ENCODE results near the gene DMRTC2. TPM values are rescaled to one million over a fixed set of nuclear protein-coding genes. Genes with fewer than 3 reads are reported as not detected.

The DMRTC2 gene
- total and polyA plus RNA-seq, 2 of the 13 experiments (the other 11 are each of a cell fraction or from before 2014, with no cell fraction given) = not detected

DNA sequence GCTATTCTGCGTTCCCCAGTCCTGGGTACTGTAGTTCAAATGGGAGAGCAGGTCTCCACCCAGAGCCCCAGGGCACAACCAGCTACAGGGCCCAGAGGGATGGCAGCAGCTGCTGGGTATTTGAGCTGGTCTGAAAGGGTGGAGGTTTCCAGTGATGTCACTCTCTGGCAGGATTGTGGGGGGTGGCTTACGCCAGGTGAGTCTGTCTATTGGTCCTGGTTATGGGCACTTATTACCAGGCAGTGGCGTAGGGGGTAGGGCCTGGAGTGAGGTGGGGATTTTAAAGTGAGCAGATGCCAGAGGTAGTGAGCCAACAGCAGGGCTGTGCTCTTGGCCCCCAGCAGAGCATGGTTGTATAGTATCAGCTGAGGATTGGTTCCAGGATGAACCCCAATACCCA lies 21.4 kb downstream of the DMRTC2 start:
- in situ Hi-C loops (cut with HindIII; ENCODE audit: extremely low pct_ligation_motif_present, low pct_unique_long_range_greater_than_20kb) = no loop called here
- Histone ChIP-seq H3K27ac (ENCODE audit: extremely low read length, insufficient read depth, low read length) (no peak overlapping the region), H3K9ac (ENCODE audit: insufficient read depth, low read depth, low read length) (no peak overlapping the region), H3K4me2 (ENCODE audit: low read depth, low read length) (no peak overlapping the region), H3K27me3 (ENCODE audit: control insufficient read depth in 1 of 2, insufficient read depth in 2 of 2, low read length in 2 of 2) (no peaks in the 10 kb centered on the region), H3K9me3 (ENCODE audit: low read length) (no peaks in the 10 kb centered on the region), H3K79me2 (ENCODE audit: insufficient read depth, low read length) (peaks cover 57% of the 10 kb centered on the region), H3K4me3 (replicated peaks in 1 of 3; ENCODE audit: insufficient read depth in 1 of 3, low read depth in 2 of 3, low read length in 3 of 3) (no peak overlapping the region; a peak in 1 of 6 replicates), H4K20me1 (ENCODE audit: insufficient read depth, low read length) (peaks cover 92% of the 10 kb centered on the region), H3K36me3 (replicated peaks in 1 of 2; ENCODE audit: control insufficient read depth in 1 of 2, insufficient read depth in 2 of 2, low read length in 2 of 2) (peaks cover 39 to 88% of the 10 kb centered on the region in 2 experiments), H2AFZ (ENCODE audit: low read length) (no peak overlapping the region), H3K4me1 (ENCODE audit: insufficient read depth, low read length) (peaks cover 87% of the 10 kb centered on the region)
- ChIA-PET CTCF (ENCODE audit: low intra/inter-chr PET ratio, low total read pairs) (no interaction called here), POLR2A (interaction anchor here (1.0 kb wide), 1 partner anchor 22 kb away, joined by 4 read pairs; no protein-coding TSS in a partner anchor)
- intact Hi-C loops (cut with micrococcal nuclease; ENCODE audit: unreplicated experiment) = no loop called here
- ATAC-seq (no peak), FAIRE-seq (no peak), DNase-seq (ENCODE audit: low spot score) (no peak)
- peak; percentile 73 for TF ChIP-seq RBM22 (optimal IDR thresholded peaks at IDR 0.05; ENCODE audit: low read length)
- TF ChIP-seq, protein P1, sequence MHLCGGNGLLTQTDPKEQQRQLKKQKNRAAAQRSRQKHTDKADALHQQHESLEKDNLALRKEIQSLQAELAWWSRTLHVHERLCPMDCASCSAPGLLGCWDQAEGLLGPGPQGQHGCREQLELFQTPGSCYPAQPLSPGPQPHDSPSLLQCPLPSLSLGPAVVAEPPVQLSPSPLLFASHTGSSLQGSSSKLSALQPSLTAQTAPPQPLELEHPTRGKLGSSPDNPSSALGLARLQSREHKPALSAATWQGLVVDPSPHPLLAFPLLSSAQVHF (CRISPR knock-in tag; IDR thresholded peaks at IDR 0.05) = no peak
- TF ChIP-seq ZNF674 (CRISPR knock-in tag; IDR thresholded peaks at IDR 0.05; ENCODE audit: low read depth) = no peak
- TF ChIP-seq POGZ (CRISPR knock-in tag; IDR thresholded peaks at IDR 0.05) = no peak
- peak in 1 of 2 experiments; percentile 33; a peak in 1 of 4 replicates for TF ChIP-seq POLR2A (IDR thresholded peaks at IDR 0.05; ENCODE audit: insufficient read depth in 1 of 2, low read depth in 2 of 2, low read length in 2 of 2)
- no peak for TF ChIP-seq ZNF282 (IDR thresholded peaks at IDR 0.05; ENCODE audit: partially characterized antibody)
- 94% methylated on average over 3 of the region's 3 CpGs for WGBS (ENCODE audit: low lambda C conversion rate)
- no TSS peak for BruUV-seq (replicated peaks)

DNA sequence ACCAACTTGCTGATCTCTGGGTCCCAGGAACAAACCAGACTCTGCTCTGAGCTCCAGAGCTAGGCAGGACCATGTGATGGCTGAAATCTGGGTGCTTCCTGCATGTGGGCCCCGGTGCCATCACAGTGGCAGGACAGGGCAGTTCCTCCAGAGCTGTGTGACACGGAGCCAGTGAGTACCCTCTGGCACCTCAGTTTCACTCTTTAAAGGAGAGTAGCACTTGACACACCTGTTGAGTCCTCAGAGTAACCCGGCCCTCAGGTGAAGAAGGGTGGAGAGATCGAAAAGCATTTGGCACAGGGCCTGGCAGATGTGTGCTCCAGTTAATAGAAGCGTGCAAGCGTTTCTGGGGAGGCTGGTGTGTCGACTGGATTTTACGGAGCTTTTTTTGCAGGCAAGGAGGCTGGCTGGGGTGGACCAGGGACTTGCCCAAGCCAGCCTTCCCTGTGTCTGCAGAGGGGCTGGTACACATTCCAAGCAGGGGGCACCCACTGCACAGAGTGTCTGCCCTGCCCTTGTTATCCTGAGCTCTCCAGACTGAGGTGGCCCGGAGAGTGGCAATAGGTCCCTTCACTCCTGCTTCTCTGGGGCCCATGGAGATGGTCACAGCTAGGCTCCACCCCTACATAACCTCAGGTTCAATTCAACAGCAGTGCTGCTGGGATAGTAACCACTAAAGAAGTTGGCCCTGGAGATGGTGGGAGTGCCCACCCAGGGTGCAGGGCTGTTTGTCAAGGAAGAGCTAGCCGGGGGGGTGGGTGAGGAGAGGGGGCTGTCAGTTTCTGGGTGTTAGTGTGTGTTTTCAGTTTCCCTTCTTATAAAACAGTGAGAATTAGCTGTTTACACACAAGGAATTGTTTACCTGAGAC lies 23.5 kb downstream of the DMRTC2 start:
- no TSS peak for BruUV-seq (replicated peaks)
- H2AFZ ChIP-seq (ENCODE audit: low read length) = no peak overlapping the region
- CTCF ChIA-PET (ENCODE audit: low intra/inter-chr PET ratio, low total read pairs) = no interaction called here
- ATAC-seq (peak; percentile 1; the same call in 1 of the 3 replicates), DNase-seq (ENCODE audit: low spot score) (no peak), FAIRE-seq (no peak)
- TF ChIP-seq AGO2 (optimal IDR thresholded peaks at IDR 0.05; ENCODE audit: low read depth, low read length) (peak; percentile 66), POLR2AphosphoS5 (IDR thresholded peaks at IDR 0.05; ENCODE audit: low read depth, low read length) (0 out of 2 replicates have a peak, but pooled peaks have one; percentile 27), RBFOX2 (IDR thresholded peaks at IDR 0.05; ENCODE audit: low read depth, low read length) (peak; percentile 53; the same call in 1 of the 2 replicates), POLR2A (IDR thresholded peaks at IDR 0.05; ENCODE audit: insufficient read depth in 1 of 2, low read depth in 2 of 2, low read length in 2 of 2) (peak in 1 of 2 experiments; percentile 43; a peak in 1 of 4 replicates), POLR2G (IDR thresholded peaks at IDR 0.05; ENCODE audit: low read depth, low read length) (peak; percentile 4)
- TF ChIP-seq, protein P2, sequence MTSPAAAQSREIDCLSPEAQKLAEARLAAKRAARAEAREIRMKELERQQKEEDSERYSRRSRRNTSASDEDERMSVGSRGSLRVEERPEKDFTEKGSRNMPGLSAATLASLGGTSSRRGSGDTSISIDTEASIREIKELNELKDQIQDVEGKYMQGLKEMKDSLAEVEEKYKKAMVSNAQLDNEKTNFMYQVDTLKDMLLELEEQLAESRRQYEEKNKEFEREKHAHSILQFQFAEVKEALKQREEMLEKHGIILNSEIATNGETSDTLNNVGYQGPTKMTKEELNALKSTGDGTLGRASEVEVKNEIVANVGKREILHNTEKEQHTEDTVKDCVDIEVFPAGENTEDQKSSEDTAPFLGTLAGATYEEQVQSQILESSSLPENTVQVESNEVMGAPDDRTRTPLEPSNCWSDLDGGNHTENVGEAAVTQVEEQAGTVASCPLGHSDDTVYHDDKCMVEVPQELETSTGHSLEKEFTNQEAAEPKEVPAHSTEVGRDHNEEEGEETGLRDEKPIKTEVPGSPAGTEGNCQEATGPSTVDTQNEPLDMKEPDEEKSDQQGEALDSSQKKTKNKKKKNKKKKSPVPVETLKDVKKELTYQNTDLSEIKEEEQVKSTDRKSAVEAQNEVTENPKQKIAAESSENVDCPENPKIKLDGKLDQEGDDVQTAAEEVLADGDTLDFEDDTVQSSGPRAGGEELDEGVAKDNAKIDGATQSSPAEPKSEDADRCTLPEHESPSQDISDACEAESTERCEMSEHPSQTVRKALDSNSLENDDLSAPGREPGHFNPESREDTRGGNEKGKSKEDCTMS (CRISPR knock-in tag; conservative IDR thresholded peaks at IDR 0.05) = no peak
- peak overlapping the region; percentile 29 for H3K27ac ChIP-seq (ENCODE audit: extremely low read length, insufficient read depth, low read length)
- H3K4me1 ChIP-seq (ENCODE audit: insufficient read depth, low read length) = peaks cover 67% of the 10 kb centered on the region
- in situ Hi-C loops (cut with HindIII; ENCODE audit: extremely low pct_ligation_motif_present, low pct_unique_long_range_greater_than_20kb) (no loop called here), intact Hi-C loops (cut with micrococcal nuclease; ENCODE audit: unreplicated experiment) (no loop called here)
- H3K4me2 ChIP-seq (ENCODE audit: low read depth, low read length) = no peak overlapping the region
- H3K9ac ChIP-seq (ENCODE audit: insufficient read depth, low read depth, low read length) = no peak overlapping the region
- no peaks in the 10 kb centered on the region for H3K9me3 ChIP-seq (ENCODE audit: low read length)
- H3K79me2 ChIP-seq (ENCODE audit: insufficient read depth, low read length) = peaks cover 36% of the 10 kb centered on the region
- POLR2A ChIA-PET = interaction anchor here (6.9 kb wide), 1 partner anchor 8 kb away, joined by 72 read pairs; the partner anchor contains the start of gene RPS19
- H3K27me3 ChIP-seq (ENCODE audit: control insufficient read depth in 1 of 2, insufficient read depth in 2 of 2, low read length in 2 of 2) = no peaks in the 10 kb centered on the region
- no peak overlapping the region for H3K4me3 ChIP-seq (replicated peaks in 1 of 3; ENCODE audit: insufficient read depth in 1 of 3, low read depth in 2 of 3, low read length in 3 of 3)
- WGBS (ENCODE audit: low lambda C conversion rate) = 94% methylated on average over 8 of the region's 10 CpGs
- H4K20me1 ChIP-seq (ENCODE audit: insufficient read depth, low read length) = peaks cover 88% of the 10 kb centered on the region
- H3K36me3 ChIP-seq (replicated peaks in 1 of 2; ENCODE audit: control insufficient read depth in 1 of 2, insufficient read depth in 2 of 2, low read length in 2 of 2) = peaks cover 29 to 75% of the 10 kb centered on the region in 2 experiments
